Superior temporal gyrus (tissue), 1 donor: ENCODE data around the gene PARVB.
"Not testable (repeated sequence)": the region's sequence is repeated elsewhere in the genome, so short reads cannot be mapped to it uniquely, and the experiment has no call there.

Experiments
- DNase-seq: peaks from one replicate; pipeline ENCODE4 v3.0.0-alpha.2; 2016; ENCODE audit errors: extremely low spot score

The PARVB gene

DNA sequence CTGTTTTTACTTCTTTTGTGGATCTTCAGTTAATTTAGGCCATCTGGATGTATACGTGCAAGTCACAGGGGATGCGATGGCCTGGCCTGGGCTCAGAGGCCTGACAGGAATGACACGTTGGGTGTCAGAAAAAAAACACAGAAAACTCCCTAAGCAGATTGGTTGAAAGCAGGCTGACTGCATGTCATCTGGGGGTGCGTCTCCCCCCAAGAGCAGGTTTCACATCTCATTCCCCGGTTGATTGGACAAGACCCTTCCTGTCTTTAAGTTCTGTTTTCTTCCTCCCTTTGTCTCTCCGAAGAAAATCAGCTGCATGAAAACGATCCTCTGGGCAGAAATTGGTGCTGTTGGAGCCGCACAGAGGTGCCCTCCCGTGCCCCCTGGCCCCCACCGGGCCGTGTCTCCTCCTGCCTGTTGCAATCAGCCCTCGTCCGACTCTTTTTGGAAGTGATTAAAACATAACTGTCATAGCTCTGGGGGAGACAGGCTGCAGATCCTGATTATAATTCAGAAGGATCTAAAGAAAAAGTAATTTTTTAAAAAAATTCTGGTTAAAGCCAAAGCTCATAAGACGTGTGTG is 84.8 kb downstream of the PARVB start:
- DNase-seq = no peak

DNA sequence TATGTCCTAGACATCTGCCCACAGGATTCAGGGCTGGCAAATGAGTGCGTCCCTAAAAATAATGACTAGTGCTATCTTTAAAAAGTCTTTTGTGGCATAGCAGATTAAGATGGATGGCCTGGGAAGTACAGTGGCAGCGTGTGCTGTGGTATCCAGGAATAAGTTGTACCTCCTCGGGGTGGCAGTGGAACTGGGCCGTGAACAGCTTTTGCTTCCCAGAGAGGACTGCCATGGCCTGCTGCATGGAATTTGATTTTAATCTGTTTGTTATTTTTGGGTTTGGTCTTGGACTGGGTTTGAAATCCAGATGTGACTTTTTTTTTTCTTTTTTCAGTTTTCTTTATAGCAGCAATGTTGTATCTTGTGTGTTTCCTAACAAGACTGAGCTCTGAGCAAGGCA is 85.3 kb downstream of the PARVB start:
- DNase-seq = no peak

DNA sequence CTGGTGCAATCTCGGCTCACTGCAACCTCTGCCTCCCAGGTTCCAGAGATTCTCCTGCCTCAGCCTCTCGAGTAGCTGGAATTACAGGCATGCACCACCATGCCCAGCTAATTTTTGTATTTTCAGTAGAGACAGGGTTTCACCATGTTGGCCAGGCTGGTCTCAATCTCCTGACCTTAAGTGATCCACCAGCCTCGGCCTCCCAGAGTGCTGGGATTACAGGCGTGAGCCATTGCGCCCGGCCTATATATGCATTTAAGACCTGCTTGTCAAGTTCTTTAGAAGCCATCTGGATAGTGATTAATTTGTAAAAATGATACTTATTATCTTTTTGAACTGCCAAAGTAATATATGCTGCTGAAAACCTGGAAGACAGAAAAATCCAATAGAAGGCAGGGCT is 86.6 kb downstream of the PARVB start:
- DNase-seq = not testable (repeated sequence)

DNA sequence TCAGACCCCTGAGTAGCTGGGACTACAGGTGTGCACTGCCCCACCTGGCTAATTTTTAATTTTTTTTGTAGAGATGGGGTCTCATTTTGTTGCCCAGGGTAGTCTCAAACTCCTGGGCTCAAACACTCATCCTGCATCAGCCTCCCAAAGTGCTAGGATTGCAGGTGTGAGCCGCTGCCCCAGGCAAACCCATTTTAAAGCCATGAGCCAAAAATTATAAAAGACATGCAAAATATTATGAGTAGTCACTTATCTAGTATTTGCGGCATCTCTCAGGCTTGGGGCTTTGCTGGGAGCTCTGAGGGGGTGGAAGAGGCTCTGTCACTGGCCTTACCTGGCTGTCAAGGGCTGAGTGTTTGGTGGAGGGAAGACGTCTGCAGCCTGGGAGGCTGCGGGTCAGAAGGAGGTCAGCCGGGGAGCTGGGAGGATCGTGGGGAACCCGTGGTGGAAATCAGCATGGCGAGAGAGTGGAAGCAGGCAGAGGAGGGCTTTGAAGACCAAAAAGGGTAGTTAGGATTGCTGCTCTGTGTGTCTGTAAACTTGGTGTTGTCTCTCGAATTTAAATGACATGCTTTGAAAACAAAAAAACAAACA is 87.6 kb downstream of the PARVB start:
- DNase-seq = no peak

DNA sequence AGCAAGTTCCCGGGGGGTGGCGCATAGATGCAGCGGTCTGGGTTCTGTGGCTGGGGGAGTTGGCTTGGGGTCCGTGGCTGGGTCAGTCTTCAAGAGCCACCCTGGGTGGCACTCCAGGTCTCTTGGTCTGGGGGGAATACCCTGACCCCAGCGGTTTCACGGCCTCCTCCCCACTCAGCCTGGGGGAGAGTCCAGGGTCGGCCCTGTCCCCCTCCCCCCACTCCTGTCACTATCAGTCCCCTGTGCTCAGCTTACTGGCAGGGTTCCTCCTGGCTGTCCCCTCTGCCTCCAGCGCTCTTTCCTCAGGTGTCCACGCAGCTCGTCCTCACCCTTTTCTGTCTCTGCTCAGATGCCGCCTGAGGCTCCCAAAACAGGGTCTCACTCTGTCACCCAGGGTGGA is 88.1 kb downstream of the PARVB start:
- no peak for DNase-seq

DNA sequence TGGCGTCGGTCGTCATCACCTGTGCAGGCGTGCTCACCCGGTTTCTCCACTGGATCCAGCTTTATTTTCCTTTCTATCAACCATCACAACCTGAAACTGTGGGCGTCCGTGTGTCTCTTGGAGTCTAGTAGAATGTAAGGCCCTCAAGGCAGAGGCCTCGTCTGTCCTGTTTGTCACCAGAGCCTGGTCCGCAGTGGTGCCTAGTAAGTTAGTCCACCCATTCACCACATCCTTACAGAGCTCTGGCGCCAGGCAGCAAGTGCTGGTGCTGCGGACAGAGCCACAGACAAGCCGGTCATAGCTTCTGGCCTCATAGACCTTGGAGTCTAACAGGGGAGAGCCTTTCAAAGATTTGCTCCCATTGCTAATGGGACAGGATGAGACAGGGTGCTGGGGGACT is 92.2 kb downstream of the PARVB start:
- DNase-seq = no peak

DNA sequence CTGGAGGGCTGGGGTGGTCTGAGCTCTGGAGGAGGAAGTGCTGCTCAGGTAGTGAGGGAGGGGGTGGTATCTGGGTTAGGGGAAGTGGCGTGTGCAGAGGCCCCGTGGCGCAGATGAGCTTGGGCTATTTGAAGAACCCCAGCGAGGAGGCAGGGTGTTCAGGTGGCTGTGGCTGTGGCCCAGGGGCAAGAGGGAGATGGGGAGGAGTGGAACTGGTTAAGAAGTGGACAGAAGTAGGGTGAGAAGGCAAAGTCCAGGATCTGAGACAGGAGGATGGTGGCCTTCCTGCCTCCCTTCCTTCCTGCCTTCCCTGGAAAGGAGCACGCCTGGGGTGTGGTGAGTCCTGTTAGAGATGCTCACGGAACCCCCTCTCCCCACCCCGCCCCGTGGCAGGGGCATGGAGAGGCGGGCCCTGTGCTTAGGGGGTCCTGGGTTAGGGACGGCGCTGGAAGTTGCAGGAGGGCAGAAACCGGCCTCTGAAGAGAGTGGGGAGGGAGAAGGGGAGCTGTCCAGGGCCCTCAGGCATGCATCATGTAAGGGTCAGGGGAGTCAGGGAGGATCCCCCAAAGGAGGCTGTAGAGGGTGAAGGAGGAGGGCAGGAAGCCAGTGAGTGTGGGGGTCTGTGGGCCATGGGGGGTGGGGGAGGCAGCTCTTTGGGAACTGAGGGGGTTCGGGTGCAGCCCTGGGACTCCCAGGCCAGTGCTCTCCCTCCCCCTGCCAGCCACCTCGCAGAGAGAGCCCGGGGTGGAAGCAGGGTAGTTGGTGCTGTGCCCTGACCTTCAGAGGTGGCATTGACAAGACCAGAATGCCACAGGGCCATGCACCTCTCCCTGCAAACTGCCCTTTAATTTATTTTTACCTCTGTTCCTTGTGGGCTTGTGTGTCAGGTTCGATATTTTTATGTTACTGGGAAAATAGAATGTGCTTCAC is 92.9 kb downstream of the PARVB start:
- DNase-seq = no peak

DNA sequence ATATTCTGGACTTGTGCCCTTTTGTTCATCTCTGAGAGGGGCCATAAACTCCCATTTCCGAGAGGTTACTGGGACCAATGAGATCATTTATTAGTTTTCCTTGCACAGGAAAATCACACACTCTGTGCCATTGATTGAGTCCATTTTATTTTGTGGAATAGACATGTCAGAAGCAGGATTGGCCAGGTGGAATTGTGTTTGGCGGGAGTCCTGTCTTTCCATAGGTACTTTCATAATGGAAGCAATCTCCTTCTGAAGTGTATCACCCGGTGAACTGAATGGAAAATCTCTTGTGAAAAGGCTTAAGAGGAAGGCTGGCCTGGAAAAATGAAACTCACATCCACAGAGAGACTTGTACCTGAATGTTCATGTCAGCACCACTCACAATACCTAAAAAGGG is 93.6 kb downstream of the PARVB start:
- DNase-seq = no peak

DNA sequence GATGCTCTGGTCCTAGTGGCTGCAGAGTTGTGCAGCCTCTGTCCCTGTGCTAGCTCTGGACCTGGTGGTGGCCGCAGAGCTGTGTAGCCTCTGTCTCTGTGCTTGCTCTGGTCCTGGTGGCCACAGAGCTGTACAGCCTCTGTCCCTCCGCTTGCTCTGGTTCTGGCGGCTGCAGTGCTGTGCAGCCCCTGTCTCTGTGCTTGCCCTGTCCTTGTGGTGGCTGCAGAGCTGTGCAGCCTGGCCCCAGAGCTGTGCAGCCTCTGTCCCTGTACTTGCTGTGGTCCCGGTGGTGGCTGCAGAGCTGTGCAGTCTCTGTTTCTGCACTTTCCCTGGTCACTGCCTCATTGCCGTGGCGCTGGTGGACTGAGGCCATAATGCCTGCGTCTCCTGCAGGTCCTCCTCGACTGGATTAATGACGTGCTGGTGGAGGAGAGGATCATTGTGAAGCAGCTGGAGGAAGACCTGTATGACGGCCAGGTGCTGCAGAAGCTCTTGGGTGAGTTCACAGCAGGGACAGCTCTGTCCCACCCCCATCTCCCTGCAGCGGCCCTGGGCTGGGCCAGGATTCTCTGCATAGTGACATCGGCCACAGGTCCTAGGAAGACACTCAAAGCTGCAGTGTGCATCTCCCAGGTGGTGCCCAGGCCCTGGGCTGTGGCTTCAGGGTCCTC is 94.7 kb downstream of the PARVB start:
- DNase-seq = no peak

DNA sequence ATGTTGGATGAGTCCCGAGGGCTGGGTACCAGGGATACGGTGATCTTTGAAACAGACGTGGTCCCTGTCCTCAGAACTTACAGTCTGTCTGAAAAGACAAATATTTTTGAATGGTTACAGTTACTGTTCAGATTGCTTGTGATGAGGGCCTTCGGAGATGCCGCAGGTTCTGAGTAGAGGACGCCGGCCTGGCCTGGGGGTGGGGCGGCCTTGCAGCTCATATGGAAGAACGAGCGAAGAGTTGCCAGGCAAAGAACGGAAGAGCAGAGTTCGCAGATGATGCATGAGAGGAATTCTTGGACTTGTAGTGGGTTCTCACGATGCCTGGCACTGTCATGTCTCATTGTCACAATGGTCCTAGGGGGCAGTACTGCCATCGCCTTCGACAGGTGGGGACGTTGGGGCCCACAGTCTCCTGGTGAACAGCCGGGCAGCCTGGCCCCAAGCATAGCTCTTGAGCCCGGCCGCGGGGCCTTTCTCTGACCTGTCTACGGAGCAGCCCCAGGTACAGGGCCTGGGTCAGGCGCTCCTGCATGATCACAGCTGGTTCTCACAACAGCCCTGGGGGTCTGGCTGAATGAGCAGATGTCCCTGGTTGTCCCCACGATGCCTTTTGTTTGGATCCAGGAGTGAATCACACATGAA is 95.7 kb downstream of the PARVB start:
- DNase-seq = no peak

DNA sequence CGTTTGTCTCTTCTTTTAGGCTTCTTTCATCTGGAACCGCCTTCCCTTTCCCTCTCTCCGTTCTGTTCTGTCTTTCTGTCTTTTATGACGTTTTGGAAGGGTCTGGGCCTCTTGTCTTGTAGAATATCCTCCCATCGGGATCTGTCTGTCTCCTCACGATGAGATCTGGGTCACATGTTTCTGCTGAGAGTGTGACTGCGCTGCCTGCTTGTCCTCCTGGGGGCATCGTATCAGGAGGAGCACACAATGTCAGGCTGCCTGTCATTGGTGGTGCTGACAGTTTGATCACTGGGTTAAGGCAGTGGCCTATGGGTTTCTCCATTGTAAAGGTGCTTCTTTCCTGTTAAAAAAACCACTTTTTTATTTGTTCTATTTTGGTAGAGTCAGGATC is 96.2 kb downstream of the PARVB start:
- no peak for DNase-seq

DNA sequence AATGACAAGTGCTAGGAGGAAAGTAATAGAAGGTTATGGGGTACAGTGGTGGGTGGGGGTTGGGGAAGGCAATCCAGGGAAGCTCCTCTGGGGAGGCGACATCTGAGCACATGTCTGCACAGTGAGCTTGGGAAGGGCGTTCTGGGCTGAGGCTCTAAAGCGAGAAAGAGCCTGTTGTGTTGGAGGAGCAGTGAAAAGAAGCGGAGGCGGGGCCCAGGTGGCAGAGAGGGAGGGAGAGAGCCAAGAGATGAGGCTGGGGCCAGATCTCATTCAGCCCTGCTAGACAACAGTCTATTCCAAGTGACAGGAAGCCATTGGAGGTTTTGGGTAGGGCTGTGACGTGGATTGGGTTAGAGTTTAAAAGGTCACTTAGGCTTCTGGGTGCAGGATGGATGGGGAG is 101.3 kb downstream of the PARVB start:
- DNase-seq = no peak

DNA sequence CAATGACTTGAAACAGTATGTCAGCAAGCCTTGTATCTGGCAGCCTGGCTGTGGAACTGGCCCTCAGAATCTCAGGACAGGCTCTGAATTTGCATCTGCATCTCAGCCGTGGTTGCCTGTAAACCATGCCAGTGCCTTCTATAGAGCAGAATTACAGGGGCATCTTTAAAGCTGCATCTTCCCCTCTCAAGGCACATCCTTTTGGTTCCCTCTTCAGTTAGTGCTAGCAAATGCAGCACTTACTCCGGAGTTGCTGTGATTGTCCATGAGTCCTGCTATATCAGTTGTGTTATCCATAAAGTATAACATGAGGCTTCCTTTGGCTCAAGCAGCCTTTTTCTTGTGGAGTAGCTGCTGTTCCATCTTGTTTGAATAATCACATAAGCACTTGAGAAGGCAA is 102.7 kb downstream of the PARVB start:
- DNase-seq = no peak

DNA sequence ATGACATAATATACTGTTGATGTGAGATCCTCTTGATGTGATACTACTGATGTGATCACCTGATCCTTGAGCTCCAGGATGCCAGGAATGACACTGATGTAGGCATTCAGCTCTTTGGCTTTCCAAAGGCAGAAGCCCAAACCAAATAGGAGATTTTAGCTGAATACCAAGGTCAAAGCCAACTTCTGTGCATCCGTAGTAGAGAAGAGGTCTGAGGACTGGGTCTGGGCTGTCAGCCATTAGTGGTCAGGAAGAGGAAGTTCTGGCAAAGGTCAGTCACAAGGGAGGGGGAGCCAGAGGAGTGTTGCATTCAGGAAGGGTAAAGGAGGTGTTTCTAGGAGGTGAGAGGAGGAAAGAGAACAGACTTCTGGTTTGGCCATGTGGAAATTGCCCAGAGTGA is 103.3 kb downstream of the PARVB start:
- no peak for DNase-seq

DNA sequence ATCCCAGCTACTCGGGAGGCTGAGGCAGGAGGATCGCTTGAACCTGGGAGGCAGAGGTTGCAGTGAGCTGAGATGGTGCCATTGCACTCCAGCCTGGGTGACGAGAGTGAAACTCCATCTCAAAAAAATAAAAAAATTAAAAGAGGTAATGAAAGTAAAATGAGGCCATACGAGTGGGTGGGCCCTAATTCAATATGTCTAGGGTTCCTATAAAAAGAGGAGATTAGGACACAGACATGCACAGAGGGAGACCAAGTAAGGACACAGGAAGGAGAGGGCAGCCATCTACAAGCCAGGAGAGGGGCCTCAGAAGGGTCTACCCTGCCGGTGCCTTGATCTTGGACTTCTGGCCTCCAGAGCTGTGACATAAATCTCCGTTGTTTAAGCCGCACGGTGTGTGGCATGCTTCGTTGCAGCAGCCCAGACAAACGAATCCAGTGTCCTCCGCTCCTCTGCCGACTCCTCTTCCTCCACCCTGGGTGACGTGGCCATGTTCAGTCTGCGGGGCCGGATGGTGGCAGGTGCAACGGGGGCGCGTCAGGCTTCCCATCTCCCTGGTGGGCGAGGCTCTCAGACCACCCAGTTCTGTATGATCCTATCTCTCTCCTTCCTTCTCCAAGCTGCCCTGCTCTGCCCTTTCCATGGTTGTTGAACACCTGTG is 105.0 kb downstream of the PARVB start:
- no peak for DNase-seq

DNA sequence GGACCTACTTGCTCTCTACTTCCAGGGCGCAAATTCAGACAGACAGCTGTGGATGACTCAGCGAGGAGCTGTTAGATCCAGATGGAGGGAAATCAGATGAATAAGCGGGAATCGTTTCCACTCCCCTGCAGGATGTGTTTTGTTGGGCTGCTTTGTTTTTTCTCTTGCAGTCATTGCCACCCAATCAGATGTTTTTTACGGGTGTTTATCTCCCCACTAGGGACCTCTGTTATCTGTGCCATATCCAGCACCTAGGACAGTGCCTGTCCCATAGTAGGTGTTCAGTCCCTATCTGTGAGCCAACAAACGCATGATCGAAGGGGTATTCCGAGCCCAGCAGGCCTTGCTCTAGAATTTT is 105.5 kb downstream of the PARVB start:
- DNase-seq = peak; percentile 59

DNA sequence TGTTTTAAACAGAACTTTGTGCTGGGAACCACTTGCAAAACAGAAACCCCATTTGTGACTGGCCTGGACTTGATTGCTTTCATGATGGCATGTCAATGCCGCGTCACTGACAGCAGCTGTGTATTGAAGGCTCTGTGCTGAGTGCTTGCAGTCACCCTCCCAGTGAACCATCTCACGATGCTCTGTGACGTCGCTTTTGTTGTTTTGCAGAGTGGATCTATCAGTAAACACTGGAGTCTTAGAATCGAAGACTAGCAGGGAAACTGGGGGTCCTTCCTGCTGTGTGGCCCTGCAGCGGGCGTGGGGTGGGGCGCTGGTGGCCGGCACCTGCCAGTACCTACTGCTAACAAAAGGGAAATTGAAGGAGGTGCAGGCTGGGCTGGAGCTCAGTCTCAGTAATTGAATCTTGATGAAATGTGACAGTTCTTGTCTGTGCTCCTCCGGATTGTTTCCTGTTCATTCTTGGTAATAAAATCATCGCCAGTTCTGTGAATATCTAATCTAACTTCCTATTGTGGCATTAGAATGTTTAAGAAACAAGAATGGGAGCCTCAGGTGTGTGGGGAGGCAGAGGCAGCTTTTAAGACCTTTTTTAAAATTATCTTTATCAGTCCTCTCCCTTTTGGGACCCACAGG is 106.1 kb downstream of the PARVB start:
- peak; percentile 37 for DNase-seq

DNA sequence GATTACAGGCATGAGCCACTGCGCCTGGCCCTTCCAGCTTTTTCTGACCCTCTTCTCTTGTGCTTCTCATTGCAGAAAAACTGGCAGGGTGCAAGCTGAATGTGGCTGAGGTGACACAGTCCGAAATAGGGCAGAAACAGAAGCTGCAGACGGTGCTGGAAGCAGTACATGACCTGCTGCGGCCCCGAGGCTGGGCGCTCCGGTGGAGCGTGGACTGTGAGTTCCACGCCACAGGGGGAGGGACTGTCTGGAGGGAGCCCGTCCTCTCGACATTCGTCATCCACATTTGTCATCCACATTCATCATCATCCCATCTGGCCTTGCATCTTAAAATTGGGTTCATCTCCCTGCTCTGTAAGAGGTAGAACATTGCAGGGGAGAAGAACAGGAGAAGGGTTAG is 107.3 kb downstream of the PARVB start:
- no peak for DNase-seq

DNA sequence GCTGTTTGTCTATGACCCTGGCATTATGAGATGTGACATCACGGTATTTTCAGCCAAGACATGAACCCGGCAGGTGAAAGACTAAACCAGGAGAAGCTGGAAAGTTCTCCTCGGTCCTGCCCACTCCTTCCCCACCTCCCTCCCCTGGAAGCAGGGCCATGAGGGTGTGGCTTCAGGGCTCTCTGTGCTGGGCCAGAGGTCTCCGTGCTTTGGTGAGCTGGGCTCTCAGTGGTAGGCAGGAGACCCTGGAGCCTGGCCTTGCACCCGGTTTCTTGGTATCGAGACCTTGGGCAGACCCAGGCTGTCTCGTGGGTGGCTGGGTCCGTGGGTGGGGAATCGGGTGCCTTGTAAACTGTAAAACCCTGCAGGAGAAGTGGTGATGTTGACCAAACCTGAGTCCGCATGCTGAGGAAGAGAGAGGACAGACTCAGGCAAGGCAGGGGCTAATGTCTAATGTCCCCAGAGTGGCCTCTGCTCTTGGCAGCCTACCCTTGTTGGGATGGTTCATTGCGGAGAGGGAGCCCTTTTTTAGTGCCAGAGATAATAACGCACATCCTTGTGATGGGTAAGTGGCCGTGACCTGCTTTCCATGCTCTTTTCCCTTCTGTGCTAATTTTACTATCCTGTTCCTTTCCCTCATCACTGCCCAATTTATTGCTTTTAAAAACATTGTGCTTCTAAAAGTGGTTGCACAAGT is 108.0 kb downstream of the PARVB start:
- DNase-seq = no peak

DNA sequence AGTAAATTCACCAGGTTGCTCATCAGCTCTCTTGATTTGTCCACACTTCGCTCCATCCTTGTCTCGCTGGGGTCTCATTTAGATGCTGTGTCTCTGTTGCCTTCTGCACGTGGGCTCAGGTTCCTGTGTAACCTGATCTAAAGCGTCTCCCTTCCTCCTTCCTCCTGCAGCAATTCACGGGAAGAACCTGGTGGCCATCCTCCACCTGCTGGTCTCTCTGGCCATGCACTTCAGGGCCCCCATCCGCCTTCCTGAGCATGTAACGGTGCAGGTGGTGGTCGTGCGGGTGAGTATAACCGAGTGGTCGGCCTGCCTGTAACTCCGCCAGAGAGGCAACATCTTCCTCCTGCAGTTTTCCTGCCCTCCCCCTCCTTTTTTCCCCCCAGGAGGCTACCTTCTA is 108.6 kb downstream of the PARVB start:
- no peak for DNase-seq

DNA sequence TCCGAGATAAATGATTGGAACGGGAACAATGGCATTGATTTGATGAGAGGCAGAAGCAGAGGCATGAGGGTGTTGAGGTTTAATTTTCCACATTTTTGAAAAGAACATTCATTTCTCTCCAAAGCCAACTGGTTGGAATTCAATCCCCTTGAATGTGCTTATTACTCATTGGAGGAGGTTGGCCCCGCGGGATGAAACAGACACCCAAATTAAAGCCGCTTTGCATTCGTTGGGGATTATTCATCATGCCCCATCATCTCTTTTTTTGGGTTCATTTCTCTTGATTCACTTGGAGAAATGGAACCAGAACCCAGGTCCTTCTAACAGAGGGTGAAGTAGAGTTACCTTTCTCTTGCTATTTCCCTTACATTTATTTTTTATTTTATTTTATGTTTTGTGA is 109.1 kb downstream of the PARVB start:
- no peak for DNase-seq
